Measurements from ENCODE around the gene IFRD2.
A peak's percentile ranks its signal among the peaks of the same experiment; 100 is the strongest.
"Not testable (repeated sequence)": the region's sequence is repeated elsewhere in the genome, so short reads cannot be mapped to it uniquely, and the experiment has no call there.

Gene IFRD2

DNA sequence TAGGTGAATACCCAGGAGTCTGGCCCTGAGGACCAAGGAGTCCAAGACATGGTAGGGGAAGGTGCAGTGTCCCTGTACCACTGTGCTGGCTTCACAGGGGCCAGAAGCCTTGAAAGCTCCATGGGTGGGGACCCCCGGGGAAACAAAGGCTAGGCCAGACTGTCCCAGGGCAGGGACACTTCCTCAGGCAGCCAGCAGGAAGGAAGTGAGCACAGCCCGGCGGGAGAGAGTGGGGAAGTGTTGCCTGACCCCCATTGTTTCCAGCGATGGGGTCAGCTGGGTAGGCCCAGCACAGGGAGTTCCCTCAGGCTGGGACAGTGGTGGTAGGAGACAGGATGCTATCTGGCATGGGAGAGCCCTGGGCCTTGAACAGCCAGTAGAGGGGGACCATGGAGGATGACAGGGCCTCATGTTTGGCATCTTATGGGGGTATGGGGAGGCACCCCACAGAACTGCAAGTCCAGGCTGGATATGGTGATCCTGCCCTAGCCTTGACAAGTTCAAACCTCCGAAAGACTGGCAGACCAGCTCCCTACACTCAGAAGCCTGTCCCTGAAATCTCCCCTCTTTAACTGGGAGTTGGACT, 31.5 kb upstream of the IFRD2 start:
- no peak for DNase-seq

GRCh38 chr3:50323092-50323600, 30.9 kb upstream of the IFRD2 start:
- no peak for DNase-seq

DNA sequence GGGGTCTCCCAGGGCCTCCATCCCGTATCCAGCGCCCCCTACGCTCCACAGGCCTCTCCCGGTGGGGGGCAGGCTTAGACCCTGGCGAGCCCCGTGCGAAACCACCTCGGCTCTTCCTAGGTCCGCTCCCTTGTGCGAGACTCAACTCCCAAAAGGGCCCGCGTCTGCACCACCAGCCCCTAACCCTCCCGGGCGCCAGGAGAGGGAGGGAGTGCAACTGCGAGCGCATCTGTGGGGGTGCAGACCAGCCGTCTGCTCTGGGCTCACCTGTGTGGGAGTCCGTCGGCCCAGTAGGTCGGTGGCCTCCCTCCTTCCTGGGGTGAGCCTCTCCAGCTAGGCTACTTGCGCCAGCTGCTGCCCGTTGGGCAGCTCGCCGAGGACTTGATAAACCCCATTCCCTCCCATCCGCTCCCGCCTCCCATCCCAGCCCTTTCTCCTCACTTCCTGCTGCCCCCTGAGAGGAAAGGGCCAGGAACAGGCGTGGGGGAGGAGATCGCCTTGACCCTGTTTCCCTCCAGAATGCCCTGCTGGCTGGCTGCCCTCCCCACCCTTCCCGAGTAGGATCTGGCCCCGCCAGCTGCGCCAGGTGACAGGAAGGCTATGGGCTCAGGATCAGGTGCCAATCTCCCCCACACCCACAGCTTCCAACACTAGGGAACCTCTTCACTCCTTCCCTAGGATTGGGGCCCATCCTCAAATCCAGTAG, 30.3 kb upstream of the IFRD2 start, which contains the start of gene HYAL2:
Gene HYAL2, minus strand, starts transcription at position 360 of the 706 bp plus-strand sequence. CDS start 2,256 bp downstream, outside the sequence.
- DNase-seq: no peak

DNA sequence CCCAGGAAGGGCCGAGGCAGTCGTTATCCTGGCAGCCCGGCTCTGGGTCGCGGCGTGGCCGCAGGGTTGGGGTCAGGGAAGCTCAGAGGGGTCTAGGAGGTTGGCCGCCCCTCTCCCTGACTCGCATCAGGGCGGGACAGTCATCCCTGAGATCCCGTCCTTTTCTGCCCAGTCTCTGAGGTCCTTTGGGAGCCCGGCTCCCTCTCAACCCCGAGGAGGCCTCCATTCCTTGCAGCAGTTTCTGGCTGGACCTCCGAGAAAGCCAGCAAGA, 29.8 kb upstream of the IFRD2 start:
- no peak for DNase-seq

GRCh38 chr3:50321336-50322114, 29.3 kb upstream of the IFRD2 start:
- peak; percentile 84 for DNase-seq

GRCh38 chr3:50320853-50321335, 28.7 kb upstream of the IFRD2 start:
- DNase-seq: peak; percentile 44

DNA sequence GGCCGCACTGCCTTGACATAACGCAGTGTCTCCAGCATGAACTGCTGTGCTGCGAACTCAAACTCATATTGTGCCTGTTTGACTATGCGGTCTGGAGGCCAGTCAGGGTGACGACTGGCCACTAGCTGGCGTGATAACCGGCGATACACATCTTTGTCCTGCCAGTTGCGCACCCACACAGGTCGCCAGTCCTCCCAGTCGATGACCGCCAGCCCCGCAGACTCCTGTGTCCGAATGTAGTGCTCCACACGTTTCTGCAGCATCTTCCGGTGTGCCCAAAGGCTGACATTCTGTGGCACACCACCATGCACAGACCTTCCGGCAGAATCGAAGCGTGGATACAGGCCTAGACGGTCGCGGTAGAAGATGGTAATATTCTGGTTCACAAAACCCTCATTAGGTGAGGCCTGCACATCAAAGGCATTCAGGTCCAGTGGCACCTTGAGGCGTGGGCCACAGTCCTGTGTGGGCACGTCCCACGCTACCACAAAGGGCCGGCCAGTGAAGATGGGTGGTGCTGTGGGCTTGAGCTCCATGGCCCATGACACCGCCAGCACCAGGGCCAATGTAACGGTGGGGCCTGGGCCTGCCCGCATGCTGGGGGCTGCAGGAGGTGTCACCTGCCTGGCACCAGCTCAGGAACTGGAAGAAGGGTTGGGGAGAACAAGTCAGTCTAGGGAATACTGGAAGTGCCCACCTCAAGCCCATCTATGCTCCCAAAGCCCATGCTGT, 27.8 kb upstream of the IFRD2 start:
- DNase-seq: no peak

DNA sequence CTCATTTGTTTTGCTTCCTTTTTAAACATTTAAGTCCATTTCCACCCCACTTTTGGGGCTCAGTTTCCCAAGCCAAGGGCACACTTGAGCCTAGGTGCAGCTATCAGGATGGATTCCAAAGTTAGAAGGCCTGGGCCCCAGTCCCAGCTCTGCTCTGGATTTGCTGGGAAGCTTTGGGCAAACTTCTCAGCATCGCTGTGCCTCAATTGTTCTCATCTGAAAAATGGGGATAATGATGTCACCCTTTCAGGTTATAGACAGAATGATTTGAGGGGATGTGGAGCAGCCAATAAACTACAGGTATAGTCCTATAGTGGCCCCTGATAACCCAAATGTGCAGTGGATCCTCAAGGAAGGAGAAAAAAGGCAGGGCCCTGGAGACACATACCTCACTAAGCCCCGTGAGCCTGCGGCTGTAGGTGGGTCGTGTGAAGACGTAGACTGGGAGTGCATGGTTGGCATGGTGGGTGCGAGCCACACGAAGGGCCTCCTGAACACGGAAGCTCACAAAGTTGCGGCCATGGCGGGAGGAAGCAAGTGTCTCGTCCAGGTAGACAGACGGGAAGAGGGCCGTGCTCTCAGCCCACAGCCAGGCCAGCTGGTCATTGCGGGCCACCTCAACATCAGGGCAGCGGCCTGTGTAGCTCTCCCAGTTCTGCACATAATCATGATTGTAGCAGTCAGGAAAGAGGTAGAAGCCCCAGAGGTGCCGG, 27.1 kb upstream of the IFRD2 start:
- no peak for DNase-seq

GRCh38 chr3:50318615-50319014, 26.4 kb upstream of the IFRD2 start:
- no peak for DNase-seq

- no peak for DNase-seq
Measured at GRCh38 chr3:50318163-50318562, 25.9 kb upstream of the IFRD2 start.

- DNase-seq: no peak
Measured at GRCh38 chr3:50317300-50317699, 25.1 kb upstream of the IFRD2 start.

DNA sequence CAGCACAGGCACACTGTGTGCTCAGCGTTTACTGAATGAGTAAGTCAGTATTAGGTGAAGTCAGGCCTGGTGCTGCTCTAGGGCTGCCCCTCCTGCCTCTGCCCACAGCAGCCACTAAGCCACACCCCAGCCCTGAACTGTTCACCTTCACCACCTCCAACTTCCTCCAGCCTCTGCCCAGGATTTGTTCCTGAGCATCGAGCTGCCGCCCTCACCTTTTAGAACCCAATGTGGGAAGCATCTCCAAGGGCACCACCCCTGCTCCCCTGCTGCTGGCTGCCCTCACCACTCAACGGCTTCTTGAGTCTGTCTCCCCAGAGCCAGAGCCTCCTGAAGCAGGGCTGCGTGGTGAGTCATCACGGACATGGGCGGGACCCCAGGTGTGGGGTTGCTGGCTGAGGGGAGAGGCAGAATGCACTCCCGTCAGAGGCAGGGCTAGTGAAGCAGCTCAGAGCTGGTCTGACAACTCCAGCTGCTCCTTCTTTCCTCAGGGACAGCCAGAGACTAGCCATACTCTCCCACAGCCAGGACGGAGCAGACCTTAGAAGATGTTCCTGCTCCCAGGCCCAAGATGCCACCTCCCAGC, 24.5 kb upstream of the IFRD2 start:
- DNase-seq: no peak

GRCh38 chr3:50314816-50315215, 22.6 kb upstream of the IFRD2 start:
- no peak for DNase-seq

GRCh38 chr3:50314342-50314741, 22.1 kb upstream of the IFRD2 start:
- DNase-seq: no peak

DNA sequence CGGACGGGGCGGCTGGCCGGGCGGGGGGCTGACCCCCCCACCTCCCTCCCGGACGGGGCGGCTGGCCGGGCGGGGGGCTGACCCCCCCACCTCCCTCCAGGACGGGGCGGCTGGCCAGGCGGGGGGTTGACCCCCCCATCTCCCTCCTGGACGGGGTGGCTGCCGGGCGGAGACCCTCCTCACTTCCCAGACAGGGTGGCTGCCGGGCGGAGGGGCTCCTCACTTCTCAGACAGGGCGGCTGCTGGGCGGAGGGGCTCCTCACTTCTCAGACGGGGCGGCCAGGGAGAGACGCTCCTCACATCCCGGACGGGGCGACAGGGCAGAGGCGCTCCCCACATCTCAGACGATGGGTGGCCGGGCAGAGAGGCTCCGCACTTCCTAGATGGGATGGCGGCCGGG, 19.8 kb upstream of the IFRD2 start:
- not testable (repeated sequence) for DNase-seq

- no peak for DNase-seq
Measured at GRCh38 chr3:50304601-50305000, 12.4 kb upstream of the IFRD2 start.

DNA sequence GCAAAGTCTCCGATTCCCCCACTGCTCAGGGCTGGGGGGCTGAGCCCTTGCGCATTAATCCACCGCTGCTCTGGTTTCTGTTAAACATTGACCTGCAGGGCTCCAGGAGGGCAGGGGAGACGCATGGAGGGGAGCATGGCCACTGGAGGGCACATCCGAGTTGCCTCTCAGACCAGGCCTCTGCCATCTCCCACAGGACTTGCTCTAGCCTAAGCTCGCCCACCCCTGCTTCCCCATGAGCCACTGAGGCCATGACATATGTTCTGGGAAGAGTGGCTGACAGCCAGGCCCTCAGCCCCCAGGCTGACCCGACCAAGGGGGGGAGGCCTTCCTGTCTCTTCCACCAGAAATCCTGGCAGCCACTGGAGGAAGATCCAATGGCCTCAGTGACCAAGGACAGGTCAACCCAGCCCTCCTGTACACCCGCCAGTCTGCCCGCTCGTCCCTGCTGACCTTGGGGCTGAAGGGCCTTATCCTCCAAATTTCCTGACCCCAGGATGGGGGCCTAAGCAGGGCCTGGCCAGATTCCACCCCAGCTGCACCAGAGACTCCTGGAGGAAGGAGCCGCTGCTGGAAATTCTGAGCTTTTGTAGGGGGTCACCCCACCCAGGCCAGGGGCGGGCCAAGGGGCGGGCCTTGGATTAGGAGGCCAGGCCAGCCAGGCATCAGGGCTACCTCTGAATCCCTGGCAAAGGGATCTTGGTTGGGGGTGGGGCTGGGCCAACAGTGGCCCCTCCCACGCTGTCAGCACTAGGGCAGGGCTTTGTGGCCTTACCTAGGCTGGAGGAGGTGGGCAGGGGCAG, 11.0 kb upstream of the IFRD2 start, which contains the start of gene HYAL1:
Gene HYAL1, minus strand, starts transcription at position 562 of the 803 bp plus-strand sequence. CDS start 618 bp downstream, outside the sequence.
- DNase-seq: no peak

GRCh38 chr3:50302095-50303012, 10.1 kb upstream of the IFRD2 start:
- DNase-seq: no peak

DNA sequence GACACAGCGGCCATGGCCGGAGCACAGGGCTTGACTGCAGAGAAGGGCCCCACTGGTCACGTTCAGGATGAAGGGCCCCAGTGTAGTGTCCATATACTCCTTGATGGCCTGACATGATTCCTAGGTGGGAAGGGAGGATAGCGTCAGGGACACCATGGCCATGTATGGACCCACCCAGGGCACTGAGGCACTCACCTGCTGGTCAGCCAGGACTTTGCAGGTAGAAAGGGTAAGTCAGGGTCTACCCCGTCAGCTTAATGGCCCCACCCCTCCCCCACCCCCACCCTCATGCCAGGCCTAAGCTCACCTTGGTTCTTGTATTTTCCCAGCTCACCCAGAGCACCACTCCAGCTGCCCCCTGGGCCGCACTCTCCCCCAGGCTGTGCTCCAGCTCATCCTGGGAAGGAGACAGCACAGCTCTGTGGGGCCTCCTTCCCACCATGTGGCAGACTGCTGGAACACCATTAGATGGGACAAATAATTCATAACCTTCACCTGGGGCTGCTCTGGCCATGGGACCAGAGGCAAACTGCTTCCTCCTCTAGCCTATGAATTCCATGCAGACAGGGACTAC, 8.5 kb upstream of the IFRD2 start:
- DNase-seq: no peak
